Endothelial cell of umbilical vein (primary cell): ENCODE measurements around the gene NR4A3. TPM values are rescaled to one million over a fixed set of nuclear protein-coding genes. Genes with fewer than 3 reads are reported as not detected.

ENCODE experiments used
- BruUV-seq: library from RNA; stranded (reverse); fragments of 400-500 nt; replicated peaks from 2 replicates; lab custom pipeline; 2021; lab: Mats Ljungman, UMichigan
- CTCF ChIA-PET: fragments of 300-600, 350-600 bp; sonication (Branson Sonifier 250); formaldehyde crosslinking; loops from one replicate; lab custom pipeline; 2021; ENCODE audit warnings: antibody characterized with exemption, inconsistent platforms; lab: Charles Lee
- POLR2A ChIA-PET: fragments of 300-600, 350-600 bp; sonication (Branson Sonifier 250); formaldehyde crosslinking; loops from one replicate; lab custom pipeline; 2021; ENCODE audit warnings: antibody characterized with exemption, inconsistent platforms; lab: Charles Lee
- DNase-seq: peaks from one replicate; pipeline ENCODE4 v3.0.0-alpha.2; 2011; ENCODE audit warnings: low read depth, low spot score
- FAIRE-seq: peaks from 2 replicates; lab custom pipeline; 2011; peaks lifted over from hg19 to GRCh38; lab: Jason Lieb, UNC
- H2AFZ ChIP-seq: 2 replicates; pipeline ENCODE4 v1.6.0; 2012; ENCODE audit warnings: low read depth, low read length, control low read depth, inconsistent platforms
- H3K27ac ChIP-seq: 2 replicates; pipeline ENCODE4 v1.5.1; 2011; ENCODE audit warnings: low read depth, mild to moderate bottlenecking, control low read depth, low read length, moderate library complexity; ENCODE audit not compliant: insufficient read depth
- H3K27me3 ChIP-seq, 2 experiments: 2 replicates each; pipeline versions ENCODE4 v1.6.0 to v1.6.1; 2011; ENCODE audit warnings: low read length in 2 of 2, mixed read lengths in 1 of 2; ENCODE audit not compliant: control insufficient read depth in 2 of 2, insufficient read depth in 2 of 2
- H3K36me3 ChIP-seq, 2 experiments: 2 replicates in 1 of 2; 3 replicates in 1 of 2; pipeline ENCODE4 v1.5.1; 2011; ENCODE audit warnings: low read length in 2 of 2, mild to moderate bottlenecking in 1 of 2, moderate library complexity in 1 of 2; ENCODE audit not compliant: control insufficient read depth in 2 of 2, insufficient read depth in 2 of 2; ENCODE audit errors: extremely low read depth in 1 of 2
- H3K4me1 ChIP-seq: 3 replicates; pipeline ENCODE4 v1.5.1; 2011; ENCODE audit warnings: mild to moderate bottlenecking, low read length; ENCODE audit not compliant: control insufficient read depth, insufficient read depth; ENCODE audit errors: extremely low read depth
- H3K4me2 ChIP-seq: 2 replicates; pipeline ENCODE4 v1.6.1; 2011; ENCODE audit warnings: low read length, control low read depth, mixed read lengths; ENCODE audit not compliant: insufficient read depth
- H3K4me3 ChIP-seq, 3 experiments: fragments of 200-600 bp in 1 of 3; sonication (generic), shearing (Covaris generic) in 1 of 3; replicated peaks in 1 of 3; 2 replicates each; pipeline ENCODE4 v1.5.1; 2011 to 2016; ENCODE audit warnings: control low read depth in 3 of 3, low read length in 3 of 3, mild to moderate bottlenecking in 2 of 3, inconsistent platforms in 1 of 3, low read depth in 1 of 3, moderate library complexity in 1 of 3; ENCODE audit not compliant: insufficient read depth in 1 of 3
- H3K79me2 ChIP-seq: 2 replicates; pipeline ENCODE4 v1.6.0; 2012; ENCODE audit warnings: low read length, inconsistent platforms; ENCODE audit not compliant: control insufficient read depth, insufficient read depth
- H3K9ac ChIP-seq: replicated peaks from 2 replicates; pipeline ENCODE3; 2011; ENCODE audit warnings: low read length, control low read depth; ENCODE audit not compliant: insufficient read depth; ENCODE audit errors: extremely low read depth
- H3K9me1 ChIP-seq: replicated peaks from 3 replicates; pipeline ENCODE4 v1.6.0; 2011; ENCODE audit warnings: mild to moderate bottlenecking, low read length; ENCODE audit not compliant: control insufficient read depth, insufficient read depth; ENCODE audit errors: extremely low read depth
- H3K9me3 ChIP-seq: replicated peaks from 2 replicates; pipeline ENCODE4 v1.5.1; 2012; ENCODE audit warnings: low read length, inconsistent platforms; ENCODE audit not compliant: control insufficient read depth, insufficient read depth
- H4K20me1 ChIP-seq: replicated peaks from 2 replicates; pipeline ENCODE3; 2011; ENCODE audit warnings: mild to moderate bottlenecking, low read length; ENCODE audit not compliant: control insufficient read depth, insufficient read depth; ENCODE audit errors: extremely low read depth
- EZH2 ChIP-seq: IDR thresholded peaks from 2 replicates; pipeline ENCODE4 v1.6.1; 2012; ENCODE audit warnings: borderline replicate concordance, low read depth, mild to moderate bottlenecking, moderate library complexity, low read length, inconsistent platforms; ENCODE audit not compliant: severe bottlenecking
- JUN ChIP-seq: IDR thresholded peaks from 2 replicates; pipeline ENCODE4 v1.6.1; 2011; ENCODE audit warnings: borderline replicate concordance, low read depth; ENCODE audit not compliant: insufficient read length, insufficient read depth
- POLR2A ChIP-seq: IDR thresholded peaks from 2 replicates; pipeline ENCODE4 v1.6.1; 2012; ENCODE audit warnings: low read depth, mild to moderate bottlenecking, control low read depth, low read length
- dilution Hi-C: fragments of 300-500 bp; cut with MboI; formaldehyde crosslinking; loops from one replicate; pipeline ENCODE4 v1.15.0; 2019; ENCODE audit warnings: low sequenced_read_pairs; ENCODE audit not compliant: extremely low pct_ligation_motif_present
- intact Hi-C: fragments of 100-400 bp; cut with micrococcal nuclease; formaldehyde crosslinking; loops from one replicate; pipeline ENCODE4 v1.10.0; 2022
- polyA plus RNA-seq, 4 experiments: library from polyadenylated mRNA; depleted of rRNA in 3 of 4; stranded (reverse) in 3 of 4; unstranded in 1 of 4; fragments of >200 nt; gene quantifications; 2 replicates each; pipeline versions ENCODE4 v1.2.1 to v1.2.3, GENCODE V29; 2011 to 2012; ENCODE audit warnings: missing spikeins in 1 of 4
- total RNA-seq: library from RNA; stranded (reverse); gene quantifications from 2 replicates; pipeline ENCODE4 v1.2.3, GENCODE V29; 2021
- TF ChIP-seq, protein P1 (sequence below), 2 donors: IDR thresholded peaks; 1 replicate in 1 of 2; 2 replicates in 1 of 2; pipeline ENCODE4 v1.5.1; 2011; ENCODE audit warnings: low read length in 2 of 2, mild to moderate bottlenecking in 2 of 2, moderate library complexity in 2 of 2, control low read depth in 1 of 2, inconsistent platforms in 1 of 2, low read depth in 1 of 2; ENCODE audit not compliant: insufficient read depth in 1 of 2; ENCODE audit errors: extremely low read depth in 1 of 2

NR4A3 gene
- total and polyA plus RNA-seq, 2 donors (not counting 3 experiments of a cell fraction or from before 2014, with no cell fraction given): 0.11 to 0.22 TPM

DNA sequence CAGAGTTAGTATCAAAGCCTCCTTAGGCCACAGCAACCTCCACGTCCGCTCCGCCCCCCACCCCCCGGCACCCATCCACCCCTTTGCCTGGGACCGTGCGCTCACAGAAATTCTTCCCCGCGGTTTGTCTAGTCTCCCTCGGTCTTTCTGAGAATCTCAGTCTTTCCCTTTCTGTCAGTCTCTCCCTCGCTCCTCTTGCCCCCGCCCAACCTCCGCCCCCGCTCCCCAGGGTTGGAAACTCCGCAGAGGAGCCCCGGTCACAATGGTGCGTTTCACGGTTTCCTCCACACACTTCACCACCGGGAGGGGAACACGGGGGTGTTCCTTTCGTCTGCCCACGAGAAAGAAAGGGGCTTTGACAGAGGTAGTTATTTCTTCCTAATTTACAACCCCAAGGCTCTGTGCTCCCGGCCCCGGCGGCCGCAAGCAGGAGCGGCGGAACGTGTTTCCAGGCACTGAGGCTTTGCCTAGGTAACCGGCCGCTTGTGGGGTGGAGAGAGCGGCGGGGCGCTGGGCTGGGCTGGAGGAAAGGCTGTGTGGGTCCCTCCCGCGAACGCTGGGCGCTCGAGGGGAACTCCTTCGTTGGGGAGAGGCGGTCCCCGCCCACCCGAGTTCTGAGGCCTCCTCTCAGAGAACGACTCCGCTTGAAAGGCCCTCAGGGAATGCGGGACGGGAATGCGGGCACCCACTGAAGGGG, 2.1 kb downstream of the NR4A3 start:
- Histone ChIP-seq H3K4me1 (peaks cover 23% of the 10 kb centered on the region), H3K79me2 (no peaks in the 10 kb centered on the region), H3K27ac (no peak overlapping the region), H3K4me3 (peak overlapping the region in 2 of 3 experiments; percentile 59 to 82), H4K20me1 (no peaks in the 10 kb centered on the region), H3K9me3 (no peaks in the 10 kb centered on the region), H3K4me2 (peak overlapping the region; percentile 89), H3K9me1 (no peaks in the 10 kb centered on the region), H3K27me3 (peaks cover 34 to 44% of the 10 kb centered on the region in 2 experiments), H3K36me3 (no peaks in the 10 kb centered on the region), H2AFZ (peak overlapping the region; percentile 65), H3K9ac (peak overlapping the region; percentile 55)
- TF ChIP-seq POLR2A (no peak), EZH2 (peak; percentile 85), JUN (no peak)
- intact Hi-C loops (loop anchor here (1.0 to 5.0 kb wide), 7 partner anchors 123 to 1575 kb away; partner anchors contain the start of genes MRPL50 and ZNF189), dilution Hi-C loops (no loop called here)
- POLR2A ChIA-PET: interaction anchor here (0.9 to 1.3 kb wide), 2 partner anchors 602 to 603 kb away, joined by 3 to 4 read pairs; partner anchors contain the start of genes ALG2 and SEC61B
- CTCF ChIA-PET: interaction anchor here (0.7 to 2.5 kb wide), 11 partner anchors 36 to 778 kb away, joined by 3 to 12 read pairs (median 4); no protein-coding TSS in a partner anchor
- FAIRE-seq: no peak
- BruUV-seq: no TSS peak
- peak; percentile 8 for DNase-seq

DNA sequence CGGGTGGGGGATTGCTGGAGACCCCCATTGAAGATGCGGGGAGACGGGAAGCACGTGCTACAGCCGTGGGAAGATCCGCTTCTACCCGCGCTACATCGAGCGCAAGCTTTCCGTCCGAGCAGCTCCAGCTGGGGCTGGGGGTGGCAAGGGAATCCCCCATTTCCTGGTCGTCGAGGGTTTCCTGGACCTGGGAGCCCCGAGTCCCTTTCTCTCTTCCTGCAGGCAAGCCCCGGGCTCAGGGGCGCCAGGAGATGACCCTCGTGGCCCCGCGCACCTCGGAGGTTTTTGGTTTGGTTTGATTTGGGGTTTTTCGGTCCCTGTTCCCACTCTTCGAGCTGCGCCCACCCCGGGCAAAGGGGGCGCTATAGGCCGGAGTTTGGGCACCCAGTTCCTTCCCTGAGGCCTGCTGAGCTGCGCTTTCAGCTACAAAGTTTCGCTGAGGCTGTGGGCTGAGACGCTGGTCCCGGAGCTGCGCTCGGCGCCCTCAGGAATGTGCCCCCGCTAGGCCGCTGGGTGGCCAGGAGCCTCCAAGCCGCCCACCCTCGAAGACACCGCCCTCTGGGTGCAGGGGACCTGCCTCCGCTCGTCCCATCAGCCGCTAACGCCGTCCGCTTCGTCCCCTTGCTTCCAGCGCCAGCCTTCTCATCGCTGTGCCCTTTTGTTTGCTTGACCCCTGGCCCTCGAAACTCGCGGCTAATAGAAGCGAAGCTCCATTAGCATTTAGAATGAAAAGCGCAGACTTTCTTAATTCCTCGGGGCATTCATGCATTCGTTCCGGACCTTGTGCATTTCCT, 2.9 kb downstream of the NR4A3 start:
- peak; percentile 12 for DNase-seq
- peaks cover 20% of the 10 kb centered on the region for H3K4me1 ChIP-seq
- H3K9me3 ChIP-seq: no peaks in the 10 kb centered on the region
- H3K9me1 ChIP-seq: no peaks in the 10 kb centered on the region
- H3K9ac ChIP-seq: no peak overlapping the region
- H3K79me2 ChIP-seq: no peaks in the 10 kb centered on the region
- peak overlapping the region; percentile 65 for H2AFZ ChIP-seq
- CTCF ChIA-PET: interaction anchor here (0.7 to 1.7 kb wide), 13 partner anchors 11 to 777 kb away, joined by 3 to 12 read pairs (median 4); no protein-coding TSS in a partner anchor
- H3K27me3 ChIP-seq: peaks cover 41 to 51% of the 10 kb centered on the region in 2 experiments
- dilution Hi-C loops: no loop called here
- intact Hi-C loops: loop anchor here (1.0 to 5.0 kb wide), 6 partner anchors 123 to 773 kb away; no protein-coding TSS in a partner anchor
- H3K4me2 ChIP-seq: peak overlapping the region; percentile 89
- H3K36me3 ChIP-seq: no peaks in the 10 kb centered on the region
- no TSS peak for BruUV-seq
- no peaks in the 10 kb centered on the region for H4K20me1 ChIP-seq
- peak overlapping the region in 2 of 3 experiments; percentile 37 to 82 for H3K4me3 ChIP-seq
- POLR2A ChIA-PET: interaction anchor here (0.9 to 1.3 kb wide), 2 partner anchors 603 kb away, joined by 3 to 4 read pairs; partner anchors contain the start of genes ALG2 and SEC61B
- TF ChIP-seq EZH2 (peak; percentile 79), POLR2A (no peak)
- TF ChIP-seq, protein P1, sequence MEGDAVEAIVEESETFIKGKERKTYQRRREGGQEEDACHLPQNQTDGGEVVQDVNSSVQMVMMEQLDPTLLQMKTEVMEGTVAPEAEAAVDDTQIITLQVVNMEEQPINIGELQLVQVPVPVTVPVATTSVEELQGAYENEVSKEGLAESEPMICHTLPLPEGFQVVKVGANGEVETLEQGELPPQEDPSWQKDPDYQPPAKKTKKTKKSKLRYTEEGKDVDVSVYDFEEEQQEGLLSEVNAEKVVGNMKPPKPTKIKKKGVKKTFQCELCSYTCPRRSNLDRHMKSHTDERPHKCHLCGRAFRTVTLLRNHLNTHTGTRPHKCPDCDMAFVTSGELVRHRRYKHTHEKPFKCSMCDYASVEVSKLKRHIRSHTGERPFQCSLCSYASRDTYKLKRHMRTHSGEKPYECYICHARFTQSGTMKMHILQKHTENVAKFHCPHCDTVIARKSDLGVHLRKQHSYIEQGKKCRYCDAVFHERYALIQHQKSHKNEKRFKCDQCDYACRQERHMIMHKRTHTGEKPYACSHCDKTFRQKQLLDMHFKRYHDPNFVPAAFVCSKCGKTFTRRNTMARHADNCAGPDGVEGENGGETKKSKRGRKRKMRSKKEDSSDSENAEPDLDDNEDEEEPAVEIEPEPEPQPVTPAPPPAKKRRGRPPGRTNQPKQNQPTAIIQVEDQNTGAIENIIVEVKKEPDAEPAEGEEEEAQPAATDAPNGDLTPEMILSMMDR (IDR thresholded peaks at IDR 0.05; ENCODE audit: extremely low read depth in 1 of 2, insufficient read depth in 1 of 2, low read depth in 1 of 2, low read length in 2 of 2): peak; percentile 44 to 54
- H3K27ac ChIP-seq: no peak overlapping the region
- FAIRE-seq: peak; percentile 4
